SJSA1 (cell line): ENCODE measurements around the gene AQP9. TPM values are rescaled to one million over a fixed set of nuclear protein-coding genes. Genes with fewer than 3 reads are reported as not detected.

Experiments used
- DNase-seq, 2 experiments: peaks; one replicate each; pipeline ENCODE4 v3.0.0-alpha.2; 2015 to 2020; ENCODE audit warnings: low spot score in 2 of 2, low read depth in 1 of 2
- H3K27ac ChIP-seq: fragments of 250-450 bp; sonication (Bioruptor Pico); 2 replicates; pipeline ENCODE4 v1.5.1; 2020; ENCODE audit warnings: mild to moderate bottlenecking, moderate library complexity
- H3K27me3 ChIP-seq: fragments of 250-450 bp; sonication (Bioruptor Pico); replicated peaks from 2 replicates; pipeline ENCODE4 v1.5.1; 2020; ENCODE audit warnings: mild to moderate bottlenecking, moderate library complexity
- H3K36me3 ChIP-seq: fragments of 250-450 bp; sonication (Bioruptor Pico); 2 replicates; pipeline ENCODE4 v1.5.1; 2020; ENCODE audit warnings: mild to moderate bottlenecking
- H3K4me1 ChIP-seq: fragments of 250-450 bp; sonication (Bioruptor Pico); replicated peaks from 2 replicates; pipeline ENCODE4 v1.6.1; 2021; ENCODE audit warnings: mild to moderate bottlenecking
- H3K4me3 ChIP-seq: fragments of 250-450 bp; sonication (Bioruptor Pico); 2 replicates; pipeline ENCODE4 v1.5.1; 2020; ENCODE audit warnings: mild to moderate bottlenecking
- H3K9me3 ChIP-seq: fragments of 250-450 bp; sonication (Bioruptor Pico); replicated peaks from 2 replicates; pipeline ENCODE4 v1.5.1; 2020; ENCODE audit warnings: mild to moderate bottlenecking
- total RNA-seq: library from RNA; depleted of rRNA; stranded (reverse); fragments of >200 nt; shearing (Covaris generic); gene quantifications from 2 replicates; pipeline ENCODE4 v1.2.3, GENCODE V29; 2014; rRNA removed

AQP9 gene
- total RNA-seq, 1 experiment from 2014 or later: not detected

DNA sequence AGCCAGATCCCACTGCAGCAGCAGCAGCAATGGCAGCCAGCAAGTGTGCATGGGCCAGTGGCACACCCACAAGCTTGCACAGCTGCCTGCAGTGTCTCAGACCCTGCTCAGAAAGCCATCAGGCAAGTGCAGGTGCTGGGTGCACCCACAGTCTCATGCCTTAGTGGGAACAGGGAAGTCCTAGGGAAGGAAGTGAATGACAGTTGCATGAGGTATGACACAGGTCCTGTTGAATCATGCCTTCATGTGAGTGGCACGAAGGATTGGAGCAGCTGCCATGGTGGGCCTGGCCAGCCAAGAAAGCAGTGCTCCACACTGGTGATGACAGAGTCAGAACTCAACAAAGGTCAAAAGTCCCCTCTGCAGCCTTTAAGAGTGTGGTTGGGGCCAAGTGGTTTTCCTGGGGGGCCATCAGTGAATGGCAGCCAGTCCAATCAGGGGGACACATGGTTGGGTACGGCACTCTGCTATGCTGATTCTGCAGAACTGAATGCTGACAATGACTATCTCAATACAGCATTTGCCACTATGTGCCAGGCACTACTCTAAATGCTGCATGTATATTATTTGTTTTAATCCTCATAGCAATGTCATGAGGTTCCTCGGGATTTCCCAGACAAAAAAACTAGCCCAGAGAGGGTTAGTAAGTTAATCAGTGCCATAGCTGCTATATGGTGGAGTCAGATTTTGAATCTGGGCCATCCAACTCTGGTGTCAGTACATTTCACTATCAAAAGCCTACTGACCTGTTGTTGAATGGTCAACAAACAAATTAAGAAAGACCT is 94.3 kb downstream of the AQP9 start:
- no peaks in the 10 kb centered on the region for H3K36me3 ChIP-seq
- H3K27me3 ChIP-seq: no peaks in the 10 kb centered on the region
- H3K4me3 ChIP-seq: no peak overlapping the region
- H3K9me3 ChIP-seq: no peaks in the 10 kb centered on the region
- H3K27ac ChIP-seq: no peak overlapping the region
- peaks cover 13% of the 10 kb centered on the region for H3K4me1 ChIP-seq
- DNase-seq: no peak

DNA sequence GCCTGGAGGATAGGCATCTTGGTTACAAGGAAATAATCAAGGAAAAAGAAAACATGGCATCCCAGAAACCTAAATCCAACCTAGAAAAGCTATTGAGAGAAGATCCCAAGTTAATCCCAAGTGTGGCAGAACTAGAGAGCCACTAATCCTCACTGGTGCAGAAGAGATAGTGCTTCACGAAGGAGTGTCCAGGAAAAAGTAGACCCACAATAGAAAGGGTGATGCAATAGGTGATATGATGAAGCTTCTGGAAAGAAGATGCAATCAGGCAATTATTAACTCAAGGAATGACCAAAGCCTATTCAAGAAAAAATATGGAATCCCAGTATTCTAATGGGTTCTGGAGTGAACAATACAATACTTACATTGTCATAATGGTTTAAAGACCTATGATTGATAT is 95.2 kb downstream of the AQP9 start:
- Histone ChIP-seq H3K36me3 (no peaks in the 10 kb centered on the region), H3K9me3 (no peaks in the 10 kb centered on the region; the same call in 1 of the 2 replicates), H3K4me3 (no peak overlapping the region), H3K27me3 (no peaks in the 10 kb centered on the region), H3K27ac (no peak overlapping the region), H3K4me1 (peaks cover 12% of the 10 kb centered on the region)
- no peak for DNase-seq

Other genes with a start within 250 kb of the AQP9 start
- gene ALDH1A2, start 72.7 kb upstream of the AQP9 start, total RNA-seq: not detected in 2 replicates